K562 (cell line): ENCODE data around the gene AIM2. TPM values are rescaled to one million over a fixed set of nuclear protein-coding genes. Genes with fewer than 3 reads are reported as not detected.

Source experiments
- ATAC-seq: fragments of 200-7000 bp; cut with Tn5 transposase; 3 replicates; pipeline ENCODE4 v1.9.1; 2020; ENCODE audit warnings: moderate library complexity
- BruUV-seq: library from RNA; stranded (reverse); fragments of 400-500 nt; replicated peaks from 2 replicates; lab custom pipeline; 2021; lab: Mats Ljungman, UMichigan
- CTCF ChIA-PET: fragments of 300-600 bp; formaldehyde crosslinking; extraction: SDS; loops from one replicate; lab custom pipeline; 2021; ENCODE audit warnings: low intra/inter-chr PET ratio; lab: Yijun Ruan, JAX
- POLR2A ChIA-PET: fragments of 300-600, 350-650 bp; sonication (Branson Sonifier 250); formaldehyde crosslinking; extraction: SDS; loops from one replicate; lab custom pipeline; 2021; ENCODE audit warnings: antibody characterized with exemption, inconsistent platforms; lab: Yijun Ruan, JAX
- DNase-seq, 4 experiments: peaks; one replicate each; pipeline versions ENCODE4 v3.0.0 to v3.0.0-alpha.2; 2011 to 2018; ENCODE audit warnings: low spot score in 3 of 4, mixed read lengths in 3 of 4; ENCODE audit errors: extremely low read depth in 1 of 4
- FAIRE-seq: peaks from 2 replicates; lab custom pipeline; 2011; peaks lifted over from hg19 to GRCh38; lab: Jason Lieb, UNC
- H2AFZ ChIP-seq: 2 replicates; pipeline ENCODE4 v1.6.0; 2011; ENCODE audit warnings: low read depth, low read length, control low read depth, inconsistent platforms
- H3K27ac ChIP-seq: fragments of 200-600 bp; 3 replicates; pipeline ENCODE4 v1.8.0; 2011; ENCODE audit warnings: low read depth, mild to moderate bottlenecking, control low read depth, inconsistent platforms, low read length, moderate library complexity, mixed read lengths; ENCODE audit errors: extremely low read depth
- H3K27me3 ChIP-seq, 2 experiments: fragments of 300-600 bp in 1 of 2; 2 replicates in 1 of 2; 3 replicates in 1 of 2; pipeline versions ENCODE4 v1.6.0 to v1.8.0; 2011; ENCODE audit warnings: inconsistent platforms in 2 of 2, low read length in 2 of 2, mild to moderate bottlenecking in 1 of 2, mixed read lengths in 1 of 2, moderate library complexity in 1 of 2; ENCODE audit not compliant: control insufficient read depth in 2 of 2, insufficient read depth in 2 of 2
- H3K36me3 ChIP-seq: fragments of 300-600 bp; 3 replicates; pipeline ENCODE4 v1.8.0; 2011; ENCODE audit warnings: mild to moderate bottlenecking, low read length, inconsistent platforms; ENCODE audit not compliant: control insufficient read depth, insufficient read depth
- H3K4me1 ChIP-seq, 2 experiments: fragments of 200-600 bp in 1 of 2; replicated peaks in 1 of 2; 2 replicates in 1 of 2; 3 replicates in 1 of 2; pipeline versions ENCODE4 v1.5.1 to v1.8.0; 2011; ENCODE audit warnings: inconsistent platforms in 2 of 2, low read length in 2 of 2, mild to moderate bottlenecking in 1 of 2, mixed read lengths in 1 of 2, moderate library complexity in 1 of 2; ENCODE audit not compliant: control insufficient read depth in 2 of 2, insufficient read depth in 2 of 2
- H3K4me2 ChIP-seq: 2 replicates; pipeline ENCODE4 v1.6.1; 2011; ENCODE audit warnings: low read length, control low read depth, inconsistent platforms, mixed read lengths; ENCODE audit not compliant: insufficient read depth
- H3K4me3 ChIP-seq: fragments of 200-600 bp; sonication (generic), shearing (Covaris generic); 2 replicates; pipeline ENCODE4 v1.5.1; 2016; ENCODE audit warnings: control low read depth, inconsistent platforms
- H3K79me2 ChIP-seq: fragments of 200-600 bp; 3 replicates; pipeline ENCODE4 v1.8.0; 2011; ENCODE audit warnings: low read length, inconsistent platforms; ENCODE audit not compliant: control insufficient read depth, insufficient read depth
- H3K9ac ChIP-seq, 2 experiments: 2 replicates each; pipeline versions ENCODE4 v1.6.0 to v1.6.1; 2011; ENCODE audit warnings: low read depth in 2 of 2, low read length in 2 of 2, control low read depth in 1 of 2, inconsistent platforms in 1 of 2, mild to moderate bottlenecking in 1 of 2, mixed read lengths in 1 of 2; ENCODE audit not compliant: insufficient read depth in 1 of 2
- H3K9me1 ChIP-seq: one replicate; pipeline ENCODE4 v1.6.0; 2011; ENCODE audit warnings: inconsistent platforms, mild to moderate bottlenecking, low read length, moderate library complexity; ENCODE audit not compliant: control insufficient read depth, insufficient read depth
- H3K9me3 ChIP-seq: replicated peaks from 2 replicates; pipeline ENCODE4 v1.5.1; 2011; ENCODE audit warnings: low read depth, low read length, inconsistent platforms; ENCODE audit not compliant: control insufficient read depth, insufficient read depth
- H4K20me1 ChIP-seq: replicated peaks from 2 replicates; pipeline ENCODE4 v1.6.1; 2011; ENCODE audit warnings: low read length, inconsistent platforms, mixed read lengths; ENCODE audit not compliant: control insufficient read depth, insufficient read depth
- DPF2 ChIP-seq: fragments of 450-650 bp; IDR thresholded peaks from 2 replicates; pipeline ENCODE4 v1.6.1; 2016
- FOXJ2 ChIP-seq: fragments of 200-800 bp; sonication (Bioruptor generic); IDR thresholded peaks from 2 replicates; pipeline ENCODE4 v1.6.1; 2016; ENCODE audit warnings: missing genetic modification characterization, missing compliant biosample characterization
- IRF2 ChIP-seq: sonication (generic); formaldehyde crosslinking; IDR thresholded peaks from 2 replicates; pipeline ENCODE4 v1.8.1; 2022; ENCODE audit warnings: mild to moderate bottlenecking, missing genetic modification reagents
- LARP7 ChIP-seq: fragments of 450-650 bp; IDR thresholded peaks from 2 replicates; pipeline ENCODE4 v1.6.1; 2016
- REST ChIP-seq, 2 experiments: fragments of 450-650 bp; formaldehyde crosslinking in 1 of 2; IDR thresholded peaks; 2 replicates each; pipeline versions ENCODE4 v1.4.0 to v1.6.1; 2014 to 2020; ENCODE audit warnings: mild to moderate bottlenecking in 2 of 2, borderline replicate concordance in 1 of 2, low read depth in 1 of 2
- TCF15 ChIP-seq: fragments of 250-450 bp; sonication (Bioruptor Pico); IDR thresholded peaks from 2 replicates; pipeline ENCODE4 v1.8.0; 2022; ENCODE audit warnings: moderate library complexity, mild to moderate bottlenecking, inconsistent platforms
- WGBS: fragments of 100-300 bp; shearing (Covaris generic); methylation state at CpG from one replicate; pipeline ENCODE4 v1.1.6; 2016; ENCODE audit warnings: low coverage, mixed read lengths; ENCODE audit not compliant: insufficient coverage; ENCODE audit errors: missing lambda C conversion rate; 5-methylcytosine and 5-hydroxymethylcytosine counted together
- in situ Hi-C: fragments of 300-500 bp; cut with MboI; formaldehyde crosslinking; loops from 4 replicates; pipeline ENCODE4 v1.15.0; 2018; ENCODE audit warnings: inconsistent platforms, mixed read lengths
- intact Hi-C: fragments of 100-400 bp; cut with micrococcal nuclease; formaldehyde crosslinking; loops from 2 replicates; pipeline ENCODE4 v1.14.2; 2022
- polyA plus RNA-seq, 8 experiments: library from polyadenylated mRNA; depleted of rRNA in 4 of 8; stranded (reverse) in 5 of 8; unstranded in 3 of 8; fragments of >200 nt; fragmentation: Nextera tagmentation in 2 of 8; fragmentation: Illumina TruSeq in 1 of 8; extraction: Ambion mirVana in 2 of 8; extraction: Trizol in 1 of 8; gene quantifications; 2 replicates each; pipeline versions ENCODE4 v1.2.1 to v1.2.3, GENCODE V29; 2011 to 2014; ENCODE audit warnings: inconsistent platforms in 1 of 8, missing spikeins in 1 of 8
- total RNA-seq, 7 experiments: library from RNA; depleted of rRNA in 6 of 7; stranded (reverse); fragments of >200 nt in 6 of 7; fragmentation: Illumina TruSeq in 2 of 7; extraction: Trizol in 2 of 7; gene quantifications; 2 replicates each; pipeline versions ENCODE4 v1.2.1 to v1.2.3, GENCODE V29; 2011 to 2021; ENCODE audit warnings: low replicate concordance in 1 of 7

The AIM2 gene
- total and polyA plus RNA-seq, 9 of the 15 experiments (the other 6 are each of a cell fraction or from before 2014, with no cell fraction given): 0.10 to 0.95 (median 0.22) TPM

DNA sequence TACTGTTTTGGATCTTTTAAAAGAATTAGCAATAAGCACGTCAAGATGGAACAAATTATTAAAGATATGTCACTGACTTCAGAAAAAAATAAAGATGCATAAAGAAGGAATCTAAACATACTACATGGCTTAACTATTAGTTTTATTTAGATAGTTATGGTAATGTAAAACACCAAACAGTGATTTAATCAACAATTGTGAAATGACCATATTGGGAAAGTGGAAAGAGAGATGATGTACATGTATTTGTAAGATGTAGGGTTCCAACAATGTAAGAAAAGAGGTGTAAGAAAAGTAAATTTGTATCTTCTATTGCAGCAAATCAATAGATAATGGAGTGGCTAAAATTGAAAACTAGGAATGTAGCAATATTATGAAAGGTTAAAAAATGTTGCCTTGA lies 6.4 kb upstream of the AIM2 start:
- no TSS peak for BruUV-seq
- H4K20me1 ChIP-seq: no peaks in the 10 kb centered on the region
- H3K79me2 ChIP-seq: no peaks in the 10 kb centered on the region
- H3K9ac ChIP-seq: no peak overlapping the region
- no peaks in the 10 kb centered on the region for H3K9me1 ChIP-seq
- H2AFZ ChIP-seq: no peak overlapping the region
- intact Hi-C loops: no loop called here
- no peak for TF ChIP-seq IRF2 (CRISPR knock-in tag)
- TF ChIP-seq DPF2: no peak
- no peak for TF ChIP-seq LARP7
- TF ChIP-seq REST (IDR thresholded peaks at IDR 0.05; ENCODE audit: borderline replicate concordance): no peak
- TF ChIP-seq REST (CRISPR knock-in tag; IDR thresholded peaks at IDR 0.05; ENCODE audit: low read depth): no peak
- TF ChIP-seq FOXJ2 (tag): no peak
- no peak for TF ChIP-seq TCF15 (CRISPR knock-in tag)
- H3K27ac ChIP-seq: no peak overlapping the region
- H3K36me3 ChIP-seq: no peaks in the 10 kb centered on the region
- no peaks in the 10 kb centered on the region for H3K9me3 ChIP-seq
- WGBS: 4% methylated on average over 1 of the region's 1 CpG
- no peak for FAIRE-seq
- H3K4me3 ChIP-seq: no peak overlapping the region
- H3K27me3 ChIP-seq: no peaks in the 10 kb centered on the region; a peak in 1 of 5 replicates
- DNase-seq: no peak
- H3K4me1 ChIP-seq: peaks cover 0 to 3% of the 10 kb centered on the region in 2 experiments; a peak in 3 of 5 replicates
- CTCF ChIA-PET: no interaction called here
- POLR2A ChIA-PET: no interaction called here
- ATAC-seq: no peak
- no peak overlapping the region for H3K4me2 ChIP-seq
- in situ Hi-C loops: no loop called here
